GM21447 (cell line): ENCODE results near the gene RTN4RL2.

Experiments
- ATAC-seq: cut with Tn5 transposase; IDR thresholded peaks from one replicate; pipeline ENCODE4 v1.9.1; 2021; ENCODE audit not compliant: unreplicated experiment

Gene RTN4RL2

GRCh38 chr11:57460022-57460757 lies at the start of gene RTN4RL2:
RTN4RL2 (plus strand) TSS chr11:57460528; CDS start chr11:57460866, 338 bp downstream.
- peak; percentile 42 for ATAC-seq

- no peak for ATAC-seq
These were observed 46.6 kb upstream of the RTN4RL2 start for GRCh38 chr11:57413681-57414080.

GRCh38 chr11:57414612-57415212 lies 45.6 kb upstream of the RTN4RL2 start:
- no peak for ATAC-seq

- ATAC-seq = no peak
These were observed 43.9 kb upstream of the RTN4RL2 start for GRCh38 chr11:57416436-57416835.

- ATAC-seq = no peak
These were observed 43.3 kb upstream of the RTN4RL2 start for GRCh38 chr11:57417056-57417455.

GRCh38 chr11:57418131-57418530 lies 42.2 kb upstream of the RTN4RL2 start:
- no peak for ATAC-seq

- ATAC-seq = no peak
These were observed 41.2 kb upstream of the RTN4RL2 start for GRCh38 chr11:57419146-57419545.

- ATAC-seq = no peak
These were observed 39.3 kb upstream of the RTN4RL2 start for GRCh38 chr11:57421066-57421465.

GRCh38 chr11:57421805-57422204 lies 38.5 kb upstream of the RTN4RL2 start:
- ATAC-seq = no peak

GRCh38 chr11:57422669-57423068 lies 37.7 kb upstream of the RTN4RL2 start:
- ATAC-seq = no peak

- no peak for ATAC-seq
These were observed 36.1 kb upstream of the RTN4RL2 start for GRCh38 chr11:57424137-57424791.

GRCh38 chr11:57424792-57425564 lies 35.4 kb upstream of the RTN4RL2 start:
- peak; percentile 89 for ATAC-seq

GRCh38 chr11:57425565-57426438 lies 34.5 kb upstream of the RTN4RL2 start:
- ATAC-seq = no peak

- peak; percentile 0 for ATAC-seq
These were observed 33.8 kb upstream of the RTN4RL2 start for GRCh38 chr11:57426439-57426928.

- ATAC-seq = peak; percentile 44
These were observed 33.2 kb upstream of the RTN4RL2 start, which contains the start of gene SLC43A3 for GRCh38 chr11:57426929-57427726. SLC43A3 (minus strand) TSS chr11:57427121; CDS start chr11:57426172, 949 bp downstream.

- no peak for ATAC-seq
These were observed 32.6 kb upstream of the RTN4RL2 start for GRCh38 chr11:57427727-57428082.

- no peak for ATAC-seq
These were observed 31.7 kb upstream of the RTN4RL2 start for GRCh38 chr11:57428643-57429042.

- no peak for ATAC-seq
These were observed 30.4 kb upstream of the RTN4RL2 start for GRCh38 chr11:57429946-57430345.

- ATAC-seq = no peak
These were observed 29.4 kb upstream of the RTN4RL2 start for GRCh38 chr11:57430952-57431351.
